SIG-M5 (cell line): ENCODE measurements around the gene KCNMA1.
A peak's percentile ranks its signal among the peaks of the same experiment; 100 is the strongest.

Experiments
- DNase-seq: peaks from one replicate; lab custom pipeline; 2025; lab: John Stamatoyannopoulos, UW

KCNMA1 gene

GRCh38 chr10:77631241-77631640 lies 6.4 kb downstream of the KCNMA1 start:
- no peak for DNase-seq

- DNase-seq = no peak
Measured at GRCh38 chr10:77630507-77630848, 7.1 kb downstream of the KCNMA1 start.

- no peak for DNase-seq
Measured at GRCh38 chr10:77629775-77630506, 7.7 kb downstream of the KCNMA1 start.

DNA sequence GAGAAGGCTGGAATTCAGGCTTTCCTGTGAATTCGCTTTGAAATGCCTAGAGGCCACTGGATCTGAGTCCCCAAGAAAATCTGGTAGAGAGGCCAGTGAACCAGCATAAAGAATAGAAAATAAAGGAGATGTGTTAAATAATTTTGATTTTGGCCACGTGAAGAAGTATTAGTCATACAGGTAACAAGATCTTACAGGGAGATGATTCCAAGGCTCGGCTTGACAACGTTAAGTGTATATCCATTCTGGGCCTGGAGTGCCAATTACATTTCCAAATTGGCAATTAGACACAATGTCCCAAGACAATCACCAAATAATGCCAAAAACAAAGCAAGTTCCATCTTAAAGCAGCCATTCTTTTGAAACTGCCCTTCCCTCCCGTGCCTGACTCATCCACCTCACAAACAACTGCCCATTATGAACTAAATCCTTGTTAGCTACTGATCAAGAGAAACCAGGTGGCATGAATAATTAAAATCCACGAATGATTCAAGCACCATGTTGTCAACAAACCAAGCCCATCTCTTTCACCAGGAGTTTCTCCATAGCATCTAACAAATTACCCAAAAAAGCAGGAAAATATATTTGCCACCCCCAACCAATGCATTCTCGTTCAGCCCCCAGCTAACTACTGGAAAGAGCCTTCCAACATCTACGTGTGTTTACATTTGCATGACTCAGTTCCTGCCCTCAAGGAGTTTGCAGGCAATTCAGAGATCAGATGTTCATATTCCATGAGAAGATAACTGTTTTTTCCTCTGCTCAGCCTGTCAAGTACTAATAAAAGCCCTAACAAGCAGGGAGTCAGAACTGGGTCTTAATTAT lies 8.5 kb downstream of the KCNMA1 start:
- no peak for DNase-seq

DNA sequence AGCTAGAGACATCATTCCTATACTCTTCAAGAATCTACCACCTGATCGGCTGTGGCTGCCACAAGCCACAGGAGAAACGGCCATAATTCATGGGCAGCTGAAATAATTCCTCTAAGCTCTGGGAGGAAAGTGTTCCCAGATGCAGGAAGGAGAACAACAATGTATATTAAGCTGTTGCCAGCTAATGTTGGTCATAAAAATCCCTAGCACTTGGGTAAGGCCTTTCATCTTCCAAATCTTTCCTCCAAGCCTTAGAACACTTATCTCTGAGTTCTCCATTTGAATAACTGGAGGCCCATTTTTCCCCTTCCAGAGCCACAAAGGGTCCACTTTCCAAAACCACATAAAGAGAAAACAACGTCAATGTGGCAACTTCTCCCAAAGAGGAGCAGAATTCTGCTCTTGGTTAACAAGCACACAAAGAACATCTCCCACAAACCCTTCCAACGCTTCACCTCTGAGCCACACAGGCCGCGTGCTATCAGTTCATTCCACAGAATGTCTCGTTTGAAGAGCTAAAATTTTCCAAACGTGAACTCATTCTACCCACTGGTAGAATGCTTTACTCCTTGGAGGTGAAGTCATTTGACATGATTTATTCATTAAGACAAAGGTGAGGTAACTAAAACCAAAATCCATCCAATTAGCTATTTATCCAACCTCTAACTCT lies 11.2 kb downstream of the KCNMA1 start:
- no peak for DNase-seq

DNA sequence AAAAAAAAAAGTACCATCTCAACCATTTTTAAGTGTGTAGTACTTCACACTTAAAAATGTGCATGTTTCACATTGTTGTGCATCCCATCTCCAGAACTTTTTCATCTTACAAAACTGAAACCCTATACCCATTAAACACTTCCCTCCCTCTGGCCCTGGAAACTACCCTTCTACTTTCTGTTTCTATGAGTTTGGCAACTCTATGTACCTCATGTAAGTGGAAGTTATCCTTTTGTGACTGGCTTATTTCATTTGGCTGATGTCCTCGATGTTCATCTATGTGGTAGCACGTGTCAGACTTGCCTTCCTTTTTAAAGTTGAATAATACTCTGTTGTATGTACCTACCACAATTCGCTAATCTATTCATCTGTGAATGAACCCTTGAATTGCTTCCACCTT lies 12.2 kb downstream of the KCNMA1 start:
- DNase-seq = no peak

GRCh38 chr10:77622889-77623291 lies 14.7 kb downstream of the KCNMA1 start:
- DNase-seq = peak; percentile 32

- no peak for DNase-seq
Measured at GRCh38 chr10:77620731-77621130, 16.9 kb downstream of the KCNMA1 start.

DNA sequence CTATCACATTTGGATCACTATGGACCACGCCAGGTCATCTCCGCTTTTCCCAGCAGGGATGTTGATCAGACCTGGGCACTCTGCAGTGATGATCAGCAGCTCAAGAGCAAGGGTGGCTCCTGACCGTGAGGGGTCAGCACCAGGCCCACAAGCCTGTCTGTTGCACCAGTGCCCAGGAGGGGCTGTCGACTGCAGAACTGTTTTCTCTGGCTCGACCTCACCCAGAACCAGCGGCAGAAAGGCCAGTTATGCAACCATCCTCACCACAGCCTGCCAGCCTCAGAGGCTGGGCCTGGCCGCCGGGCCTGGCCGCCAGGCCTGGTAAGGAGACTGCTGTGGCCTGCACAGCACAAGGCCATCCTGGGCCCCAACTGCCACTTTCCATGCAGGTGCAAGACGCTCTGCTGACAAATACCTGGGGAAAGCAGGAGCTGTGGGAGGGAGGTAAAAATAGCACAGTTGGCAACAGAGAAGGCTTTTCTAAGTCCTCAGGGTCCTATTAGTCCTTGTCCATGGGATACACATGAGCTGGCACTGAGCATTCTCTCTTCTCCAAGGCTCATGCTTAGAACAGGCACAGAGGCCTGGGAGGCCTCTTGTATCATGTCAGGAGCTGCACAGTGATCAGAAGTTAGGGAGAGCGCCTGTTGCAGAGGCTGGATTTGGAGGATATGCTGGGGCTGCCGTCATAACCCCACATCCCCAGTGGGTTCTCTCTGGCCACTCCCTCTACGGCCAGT lies 17.5 kb downstream of the KCNMA1 start:
- no peak for DNase-seq

GRCh38 chr10:77618117-77618516 lies 19.5 kb downstream of the KCNMA1 start:
- no peak for DNase-seq

- no peak for DNase-seq
Measured at GRCh38 chr10:77616766-77617165, 20.8 kb downstream of the KCNMA1 start.

- DNase-seq = no peak
Measured at GRCh38 chr10:77614778-77615625, 22.6 kb downstream of the KCNMA1 start.

DNA sequence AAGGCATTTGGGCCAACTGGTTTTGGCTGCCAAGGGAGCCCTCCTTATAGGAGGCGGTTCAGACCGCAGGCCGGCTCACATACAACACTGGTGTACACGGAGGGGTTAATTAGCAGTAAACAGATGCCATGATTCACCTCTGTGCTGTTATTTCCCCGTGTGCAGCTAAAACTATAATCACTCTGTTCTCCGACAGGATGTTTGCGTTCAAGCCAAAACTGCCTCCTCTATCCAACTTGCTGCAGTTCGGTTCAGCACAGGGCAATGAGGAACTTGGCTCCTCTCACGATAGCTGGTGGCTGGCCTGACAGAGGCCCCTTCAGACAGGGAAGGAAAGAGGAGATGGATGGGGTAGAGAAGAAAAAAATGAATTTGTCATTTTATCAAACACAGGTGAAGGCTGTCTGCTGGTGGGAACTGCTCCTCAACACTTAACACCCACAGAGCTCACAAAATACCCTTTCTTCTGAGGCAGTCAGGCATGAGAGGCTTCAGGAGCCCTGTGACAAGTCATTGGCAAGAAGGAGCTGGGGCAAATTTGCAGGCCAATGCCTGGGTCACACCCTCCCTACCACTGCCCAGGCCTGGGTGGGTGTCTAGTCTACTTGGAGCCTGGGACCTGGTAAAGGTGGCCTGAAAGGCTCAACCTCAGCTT lies 24.0 kb downstream of the KCNMA1 start:
- DNase-seq = no peak

DNA sequence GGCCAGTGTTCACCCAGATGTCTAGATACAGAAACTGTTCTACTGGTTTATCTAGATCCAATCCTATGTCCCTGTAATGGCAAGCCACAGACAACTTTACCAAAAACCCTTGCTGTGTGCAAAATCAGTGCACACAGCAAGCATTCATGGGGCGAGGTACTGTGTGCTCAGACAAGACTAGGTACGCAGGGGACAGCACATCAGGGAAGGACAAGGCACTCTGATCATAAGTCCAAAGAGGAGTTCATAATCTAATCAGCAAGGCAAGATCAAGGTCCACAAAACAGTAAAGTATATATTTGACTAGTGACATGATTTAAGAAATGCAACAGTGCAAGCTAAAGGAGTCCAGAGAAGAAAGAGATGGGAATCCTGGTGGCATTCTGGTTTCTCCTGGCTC lies 25.9 kb downstream of the KCNMA1 start:
- no peak for DNase-seq

- DNase-seq = no peak
Measured at GRCh38 chr10:77611221-77611620, 26.4 kb downstream of the KCNMA1 start.

GRCh38 chr10:77609781-77610272 lies 27.8 kb downstream of the KCNMA1 start:
- DNase-seq = no peak

GRCh38 chr10:77608281-77608680 lies 29.3 kb downstream of the KCNMA1 start:
- DNase-seq = no peak

- DNase-seq = no peak
Measured at GRCh38 chr10:77606751-77607150, 30.9 kb downstream of the KCNMA1 start.

DNA sequence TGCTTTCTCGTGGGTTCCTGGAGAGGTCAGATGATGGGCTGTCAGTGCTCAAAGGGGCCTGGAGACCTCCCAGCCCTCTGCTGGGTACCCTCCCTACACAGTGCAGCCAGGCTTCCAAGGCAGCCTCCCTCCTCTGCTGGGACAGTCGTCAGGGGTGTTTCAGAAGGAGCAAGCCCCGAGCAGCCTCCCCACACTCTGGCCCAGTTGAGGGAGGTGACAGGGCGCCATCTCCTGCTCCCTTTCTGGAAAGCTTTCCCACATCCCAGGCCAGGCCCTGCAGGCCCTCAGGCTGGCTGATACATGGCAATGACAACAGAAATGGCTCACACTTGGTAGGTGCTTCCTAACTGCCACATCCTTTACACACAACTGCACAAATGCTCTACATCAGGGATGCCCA lies 32.1 kb downstream of the KCNMA1 start:
- DNase-seq = no peak

DNA sequence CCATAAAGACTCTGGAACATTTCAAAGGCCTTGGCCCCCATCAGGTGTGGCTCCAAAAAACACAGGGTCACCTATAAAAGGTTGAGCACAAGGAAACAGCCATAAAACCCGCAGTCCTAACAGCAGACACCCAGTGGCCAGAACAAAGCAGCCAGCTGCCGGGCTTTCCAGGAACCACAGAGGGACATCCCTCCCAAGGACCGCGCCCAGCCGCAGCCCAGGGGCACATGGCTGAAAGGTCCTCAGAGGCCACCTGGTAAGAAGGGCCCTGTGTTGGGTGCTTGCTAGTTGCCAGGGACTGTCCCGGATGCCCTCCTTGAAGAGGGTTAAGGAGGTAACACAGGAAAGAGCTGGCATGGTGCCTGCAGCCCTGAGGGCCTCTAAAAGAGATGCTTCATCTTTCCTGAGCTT lies 32.7 kb downstream of the KCNMA1 start:
- DNase-seq = no peak

DNA sequence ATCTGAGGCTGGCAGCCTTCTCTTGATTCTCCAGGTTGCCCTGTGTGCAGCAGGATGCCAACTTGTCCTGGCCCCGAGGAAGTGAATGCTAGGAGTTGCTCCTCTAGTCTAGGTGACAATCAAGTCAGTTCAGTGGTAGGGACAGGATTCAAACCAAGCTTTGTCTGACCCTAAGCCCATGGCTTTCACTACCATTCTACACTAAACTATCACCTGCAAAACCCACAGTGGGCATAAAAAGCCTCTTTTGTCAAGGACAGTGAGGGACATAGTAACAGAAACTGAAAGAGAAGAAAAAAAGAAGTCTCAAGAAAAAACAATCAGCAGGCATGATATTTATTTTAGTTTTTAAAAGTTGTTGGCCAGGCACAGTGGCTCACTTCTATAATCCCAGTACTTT lies 33.5 kb downstream of the KCNMA1 start:
- no peak for DNase-seq
